Measurements from ENCODE around the gene NFIX.

The NFIX gene

DNA sequence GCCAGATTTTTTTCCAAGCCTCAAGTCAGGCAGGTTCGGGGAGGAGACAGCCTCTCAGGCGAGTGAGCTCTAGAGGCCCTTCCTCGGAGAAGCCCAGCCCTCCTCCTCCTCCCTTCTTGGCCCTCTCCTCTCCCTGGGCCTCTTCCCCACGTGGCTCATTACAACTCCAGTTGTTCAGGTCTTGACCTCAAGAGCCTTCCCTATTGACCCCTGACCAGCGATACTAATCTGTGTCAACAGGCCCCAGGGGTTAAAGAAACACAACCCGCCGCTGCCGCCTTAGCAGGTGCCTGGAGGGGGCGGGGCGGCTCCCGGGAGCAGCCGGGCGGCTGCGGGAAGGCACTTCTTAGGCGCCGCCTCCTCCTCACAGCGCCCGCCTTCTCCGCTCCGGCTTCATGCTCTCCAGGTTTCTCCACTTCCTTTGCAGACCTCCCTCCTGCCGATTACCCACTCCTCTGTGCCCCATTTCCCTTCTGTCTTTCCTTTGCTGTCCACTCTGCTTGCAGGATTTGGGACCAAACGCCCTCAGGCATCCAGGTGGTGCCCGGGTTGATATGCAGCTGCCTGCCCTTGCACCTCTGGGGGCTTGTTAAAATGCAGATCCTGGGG lies 56.4 kb downstream of the NFIX start:
- in situ Hi-C loops (cut with MboI; ENCODE audit: low sequenced_read_pairs, unreplicated experiment), result no loop called here
- TF ChIP-seq, protein P1, sequence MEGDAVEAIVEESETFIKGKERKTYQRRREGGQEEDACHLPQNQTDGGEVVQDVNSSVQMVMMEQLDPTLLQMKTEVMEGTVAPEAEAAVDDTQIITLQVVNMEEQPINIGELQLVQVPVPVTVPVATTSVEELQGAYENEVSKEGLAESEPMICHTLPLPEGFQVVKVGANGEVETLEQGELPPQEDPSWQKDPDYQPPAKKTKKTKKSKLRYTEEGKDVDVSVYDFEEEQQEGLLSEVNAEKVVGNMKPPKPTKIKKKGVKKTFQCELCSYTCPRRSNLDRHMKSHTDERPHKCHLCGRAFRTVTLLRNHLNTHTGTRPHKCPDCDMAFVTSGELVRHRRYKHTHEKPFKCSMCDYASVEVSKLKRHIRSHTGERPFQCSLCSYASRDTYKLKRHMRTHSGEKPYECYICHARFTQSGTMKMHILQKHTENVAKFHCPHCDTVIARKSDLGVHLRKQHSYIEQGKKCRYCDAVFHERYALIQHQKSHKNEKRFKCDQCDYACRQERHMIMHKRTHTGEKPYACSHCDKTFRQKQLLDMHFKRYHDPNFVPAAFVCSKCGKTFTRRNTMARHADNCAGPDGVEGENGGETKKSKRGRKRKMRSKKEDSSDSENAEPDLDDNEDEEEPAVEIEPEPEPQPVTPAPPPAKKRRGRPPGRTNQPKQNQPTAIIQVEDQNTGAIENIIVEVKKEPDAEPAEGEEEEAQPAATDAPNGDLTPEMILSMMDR (IDR thresholded peaks at IDR 0.05; ENCODE audit: borderline replicate concordance, control extremely low read depth, extremely low read depth, insufficient read depth, missing control alignments), result no peak
- no peak for DNase-seq (ENCODE audit: low spot score)

DNA sequence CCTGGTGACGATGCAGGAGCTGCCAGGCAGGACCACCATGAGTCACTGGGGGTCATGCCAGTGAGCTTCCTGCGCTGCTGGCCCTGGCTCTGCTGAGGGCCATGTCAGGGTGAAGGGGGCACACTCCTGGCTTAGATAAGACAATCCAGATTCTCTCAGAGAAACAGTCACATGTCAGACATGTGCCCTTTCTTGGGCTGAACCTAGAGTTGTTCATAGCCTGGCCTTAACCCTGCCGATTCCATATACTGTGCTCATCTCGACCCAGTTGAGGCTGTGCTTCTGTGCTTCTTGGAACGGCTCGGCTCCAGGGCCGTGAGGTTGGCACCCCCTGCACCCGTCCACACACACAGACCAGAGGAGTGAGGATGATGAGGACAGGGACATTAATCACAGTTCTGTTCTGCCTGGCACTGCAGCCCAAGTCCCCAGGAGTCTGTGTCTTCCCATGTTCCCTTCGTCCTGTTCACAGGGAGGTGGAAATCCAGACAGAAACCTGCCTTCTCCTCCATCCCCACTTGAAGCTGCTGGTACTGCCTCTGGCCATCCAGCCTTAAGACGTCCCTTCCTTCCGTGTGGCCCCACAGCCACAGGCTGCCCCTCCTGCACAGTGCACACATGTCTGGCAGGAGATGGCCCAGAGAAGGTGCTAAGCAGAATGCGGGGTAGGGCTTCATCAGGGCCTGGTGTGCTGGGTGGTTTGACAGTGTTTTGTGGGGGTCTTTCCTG lies 57.3 kb downstream of the NFIX start:
- in situ Hi-C loops (cut with MboI; ENCODE audit: low sequenced_read_pairs, unreplicated experiment), result no loop called here
- TF ChIP-seq, protein P1 (IDR thresholded peaks at IDR 0.05; ENCODE audit: borderline replicate concordance, control extremely low read depth, extremely low read depth, insufficient read depth, missing control alignments), result no peak
- no peak for DNase-seq (ENCODE audit: low spot score)

DNA sequence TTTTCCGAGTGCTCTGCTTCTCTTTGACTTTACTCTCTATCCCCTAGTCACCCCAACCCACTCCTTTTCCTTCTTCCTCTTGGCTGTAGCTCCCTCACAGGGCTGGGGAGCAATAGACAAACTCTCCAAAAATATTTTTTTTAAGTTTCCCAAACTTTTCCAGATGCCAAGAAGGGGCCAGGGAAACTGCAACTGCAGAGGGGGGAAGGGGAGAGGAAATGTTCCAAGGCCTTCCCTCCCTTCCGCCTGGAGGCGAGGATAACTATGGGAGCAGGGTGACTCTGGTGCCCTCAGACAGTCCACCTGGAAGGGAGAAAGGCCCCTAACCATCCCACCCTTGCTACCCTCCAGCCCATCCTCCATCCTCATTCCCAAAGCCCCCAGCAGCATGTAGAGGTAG lies 58.0 kb downstream of the NFIX start:
- TF ChIP-seq, protein P1 (IDR thresholded peaks at IDR 0.05; ENCODE audit: borderline replicate concordance, control extremely low read depth, extremely low read depth, insufficient read depth, missing control alignments), result no peak
- in situ Hi-C loops (cut with MboI; ENCODE audit: low sequenced_read_pairs, unreplicated experiment), result no loop called here

DNA sequence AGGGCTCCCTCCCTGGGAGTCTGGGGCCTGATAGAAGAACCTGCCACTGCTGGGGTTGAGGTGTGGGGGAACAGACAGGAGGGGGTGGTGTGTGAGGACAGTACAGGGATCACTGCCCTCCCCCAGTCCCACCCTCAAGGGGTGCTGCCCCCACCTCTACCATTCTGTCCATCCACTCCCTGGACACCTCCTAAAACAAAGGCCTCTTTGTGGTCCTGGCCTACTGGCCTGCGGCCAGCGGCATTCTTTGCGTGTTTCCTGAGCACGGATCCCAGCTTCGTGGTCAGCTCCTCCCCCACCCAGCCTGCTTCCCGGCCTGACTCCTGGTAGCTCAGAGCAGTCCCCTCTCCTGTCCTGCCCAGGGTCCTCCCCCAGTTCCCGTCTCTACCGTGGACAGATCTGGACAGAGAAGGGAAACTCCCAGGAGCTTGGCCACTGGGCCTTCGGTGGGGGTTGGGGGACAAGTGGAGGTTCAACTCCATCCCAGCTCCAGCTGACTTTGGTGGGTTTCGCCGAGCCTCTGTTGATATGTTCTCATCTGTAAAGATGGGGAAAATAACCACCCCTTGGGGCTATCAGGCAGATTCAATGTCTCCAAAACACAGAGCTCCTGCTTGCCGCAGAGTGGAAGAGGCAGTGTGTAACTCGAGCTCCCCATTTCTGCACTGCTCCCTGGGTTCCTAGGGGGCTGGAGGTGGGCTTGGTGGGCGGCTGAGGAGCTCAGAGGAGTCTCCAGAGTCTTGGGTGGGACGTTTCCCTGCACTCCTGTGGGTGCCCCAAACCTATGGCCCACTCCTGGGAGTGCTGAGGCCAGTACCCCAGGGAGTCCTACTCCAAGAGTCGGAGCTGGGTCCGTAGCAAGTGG lies 58.7 kb downstream of the NFIX start:
- in situ Hi-C loops (cut with MboI; ENCODE audit: low sequenced_read_pairs, unreplicated experiment), result no loop called here
- TF ChIP-seq, protein P1 (IDR thresholded peaks at IDR 0.05; ENCODE audit: borderline replicate concordance, control extremely low read depth, extremely low read depth, insufficient read depth, missing control alignments), result no peak
- no peak for DNase-seq (ENCODE audit: low spot score)

More for the DNA sequence above, 58.0 kb downstream of the NFIX start:
- DNase-seq (ENCODE audit: low spot score), result no peak

DNA sequence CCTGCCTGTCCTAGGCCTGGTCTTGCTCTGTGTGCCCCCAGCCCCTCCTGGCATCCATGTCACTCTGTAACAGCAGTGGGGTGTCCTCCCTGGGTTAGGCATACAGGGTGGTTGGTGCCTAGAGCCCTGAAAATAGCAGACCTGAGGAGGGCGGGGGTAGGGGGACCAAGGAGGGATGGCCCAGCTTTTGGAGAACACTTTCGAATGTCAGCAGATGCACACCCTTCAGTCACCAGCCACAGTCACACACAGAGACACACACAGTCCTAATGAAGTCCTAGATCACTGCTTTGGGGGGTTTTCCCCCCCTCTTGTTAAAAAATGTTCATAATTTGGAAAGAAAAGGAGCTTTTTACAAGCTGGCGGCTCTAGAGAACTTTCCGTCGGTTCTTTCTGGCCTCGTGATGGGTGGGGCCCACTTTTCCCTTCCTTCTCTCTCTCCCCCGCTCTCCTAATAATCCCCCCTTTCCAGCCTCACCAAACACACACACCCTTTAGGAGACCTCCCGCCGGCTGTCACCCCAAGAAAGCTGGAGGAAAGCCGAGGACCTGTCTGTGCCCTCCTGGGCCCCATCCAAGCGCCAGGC lies 59.4 kb downstream of the NFIX start:
- TF ChIP-seq, protein P1 (IDR thresholded peaks at IDR 0.05; ENCODE audit: borderline replicate concordance, control extremely low read depth, extremely low read depth, insufficient read depth, missing control alignments), result no peak
- in situ Hi-C loops (cut with MboI; ENCODE audit: low sequenced_read_pairs, unreplicated experiment), result no loop called here
- no peak for DNase-seq (ENCODE audit: low spot score)
